Peyer's patch (tissue), 4 donors: ENCODE data around the gene PSD2. TPM values are rescaled to one million over a fixed set of nuclear protein-coding genes. Genes with fewer than 3 reads are reported as not detected.

Source experiments
- DNase-seq, 3 donors: peaks; one replicate each; pipeline ENCODE4 v3.0.0-alpha.2; 2017 to 2019
- H3K27ac ChIP-seq, 4 donors: fragments of 200-600 bp; sonication (generic); one replicate each; pipeline ENCODE4 v1.5.1; 2016 to 2019
- H3K27me3 ChIP-seq, 2 donors: fragments of 200-600 bp; sonication (generic); one replicate each; pipeline ENCODE4 v1.5.1; 2019
- H3K36me3 ChIP-seq, 3 donors: fragments of 200-600 bp; sonication (generic); one replicate each; pipeline ENCODE4 v1.5.1; 2016 to 2019
- H3K4me1 ChIP-seq, 4 donors: fragments of 200-600 bp; sonication (generic); one replicate each; pipeline ENCODE4 v1.5.1; 2016 to 2019
- H3K4me3 ChIP-seq, 4 donors: fragments of 200-600 bp; sonication (generic); 1 replicate in 3 of 4; 2 replicates in 1 of 4; pipeline ENCODE4 v1.5.1; 2016 to 2019; ENCODE audit warnings: mild to moderate bottlenecking in 1 of 4
- H3K9me3 ChIP-seq, 4 donors: fragments of 200-600 bp; sonication (generic); one replicate each; pipeline ENCODE4 v1.5.1; 2016 to 2019; ENCODE audit warnings: mild to moderate bottlenecking in 1 of 4
- POLR2A ChIP-seq, 2 donors: fragments of 450-650 bp; IDR thresholded peaks; one replicate each; pipeline ENCODE4 v1.5.1; 2017; ENCODE audit warnings: antibody characterized with exemption in 2 of 2, mild to moderate bottlenecking in 2 of 2, moderate library complexity in 2 of 2
- total RNA-seq, 4 donors: library from RNA; depleted of rRNA; stranded (reverse); fragments of >200 nt; gene quantifications; one replicate each; pipeline ENCODE4 v1.1.0, GENCODE V29; 2016
- TF ChIP-seq, protein P1 (sequence below), 6 experiments: fragments of 450-650 bp in 4 of 6; fragments of 200-600 bp in 2 of 6; sonication (generic) in 1 of 6; IDR thresholded peaks; one replicate each; pipeline ENCODE4 v1.5.1; 2017 to 2019; ENCODE audit warnings: antibody characterized with exemption in 6 of 6, mild to moderate bottlenecking in 3 of 6, moderate library complexity in 1 of 6

Gene PSD2
- total RNA-seq, 4 donors from 2014 or later, result not detected

DNA sequence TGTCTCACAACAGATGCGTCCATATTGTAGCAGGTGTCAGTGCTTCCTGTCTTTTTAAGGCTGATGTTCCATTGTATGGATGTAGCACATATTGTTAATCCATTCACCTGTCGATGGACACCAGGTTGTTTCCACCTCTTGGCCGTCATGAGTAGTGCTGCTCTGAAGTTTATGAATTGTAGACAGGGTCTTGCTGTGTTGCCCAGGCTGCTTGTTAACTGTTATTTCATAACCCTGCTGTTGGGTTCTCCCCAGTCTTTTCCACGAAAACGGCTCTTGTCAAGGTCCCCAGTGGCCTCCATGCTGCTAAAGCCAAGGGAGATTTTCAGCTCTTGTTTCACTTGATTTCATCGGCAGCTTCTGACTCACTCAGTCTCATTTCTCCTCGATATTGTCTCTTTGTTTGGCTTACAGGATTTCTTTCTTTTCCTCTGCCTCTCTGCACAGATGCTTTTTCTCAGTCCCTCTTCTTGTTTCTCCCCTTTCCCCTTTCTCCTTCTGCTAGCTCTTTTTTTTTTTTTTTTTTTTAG lies 12.1 kb upstream of the PSD2 start:
- Histone ChIP-seq H3K4me3 (no peak overlapping the region), H3K36me3 (no peaks in the 10 kb centered on the region), H3K27me3 (no peaks in the 10 kb centered on the region), H3K4me1 (peaks cover 0 to 4% (median 0%) of the 10 kb centered on the region in 4 donors), H3K9me3 (no peaks in the 10 kb centered on the region), H3K27ac (no peak overlapping the region)
- DNase-seq, result no peak
- TF ChIP-seq POLR2A (IDR thresholded peaks at IDR 0.05), result no peak
- TF ChIP-seq, protein P1, sequence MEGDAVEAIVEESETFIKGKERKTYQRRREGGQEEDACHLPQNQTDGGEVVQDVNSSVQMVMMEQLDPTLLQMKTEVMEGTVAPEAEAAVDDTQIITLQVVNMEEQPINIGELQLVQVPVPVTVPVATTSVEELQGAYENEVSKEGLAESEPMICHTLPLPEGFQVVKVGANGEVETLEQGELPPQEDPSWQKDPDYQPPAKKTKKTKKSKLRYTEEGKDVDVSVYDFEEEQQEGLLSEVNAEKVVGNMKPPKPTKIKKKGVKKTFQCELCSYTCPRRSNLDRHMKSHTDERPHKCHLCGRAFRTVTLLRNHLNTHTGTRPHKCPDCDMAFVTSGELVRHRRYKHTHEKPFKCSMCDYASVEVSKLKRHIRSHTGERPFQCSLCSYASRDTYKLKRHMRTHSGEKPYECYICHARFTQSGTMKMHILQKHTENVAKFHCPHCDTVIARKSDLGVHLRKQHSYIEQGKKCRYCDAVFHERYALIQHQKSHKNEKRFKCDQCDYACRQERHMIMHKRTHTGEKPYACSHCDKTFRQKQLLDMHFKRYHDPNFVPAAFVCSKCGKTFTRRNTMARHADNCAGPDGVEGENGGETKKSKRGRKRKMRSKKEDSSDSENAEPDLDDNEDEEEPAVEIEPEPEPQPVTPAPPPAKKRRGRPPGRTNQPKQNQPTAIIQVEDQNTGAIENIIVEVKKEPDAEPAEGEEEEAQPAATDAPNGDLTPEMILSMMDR (IDR thresholded peaks at IDR 0.05), result no peak

DNA sequence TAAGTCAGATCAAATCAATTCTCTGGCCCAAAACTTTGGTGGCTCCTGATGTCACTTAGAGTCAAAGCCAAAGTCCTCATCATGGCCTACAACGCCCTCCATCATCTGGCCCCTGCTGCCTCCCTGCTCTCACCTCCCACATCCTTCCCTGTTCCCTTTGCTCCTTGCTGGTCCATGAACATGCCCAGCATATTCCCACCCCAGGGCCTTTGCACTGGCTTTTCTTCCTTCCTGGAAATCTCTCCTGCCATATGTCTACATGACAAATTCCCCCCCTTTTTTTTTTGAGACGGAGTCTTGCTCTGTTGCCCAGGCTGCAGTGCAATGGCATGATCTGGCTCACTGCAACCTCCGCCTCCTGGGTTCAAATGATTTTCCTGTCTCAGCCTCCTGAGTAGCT lies 11.1 kb upstream of the PSD2 start:
- no peaks in the 10 kb centered on the region for H3K9me3 ChIP-seq
- H3K4me3 ChIP-seq, result no peak overlapping the region
- H3K27ac ChIP-seq, result no peak overlapping the region
- no peaks in the 10 kb centered on the region for H3K36me3 ChIP-seq
- TF ChIP-seq, protein P1 (IDR thresholded peaks at IDR 0.05), result no peak
- TF ChIP-seq POLR2A (IDR thresholded peaks at IDR 0.05), result no peak
- no peaks in the 10 kb centered on the region for H3K27me3 ChIP-seq
- peaks cover 0 to 4% (median 0%) of the 10 kb centered on the region in 4 donors for H3K4me1 ChIP-seq
- no peak for DNase-seq

DNA sequence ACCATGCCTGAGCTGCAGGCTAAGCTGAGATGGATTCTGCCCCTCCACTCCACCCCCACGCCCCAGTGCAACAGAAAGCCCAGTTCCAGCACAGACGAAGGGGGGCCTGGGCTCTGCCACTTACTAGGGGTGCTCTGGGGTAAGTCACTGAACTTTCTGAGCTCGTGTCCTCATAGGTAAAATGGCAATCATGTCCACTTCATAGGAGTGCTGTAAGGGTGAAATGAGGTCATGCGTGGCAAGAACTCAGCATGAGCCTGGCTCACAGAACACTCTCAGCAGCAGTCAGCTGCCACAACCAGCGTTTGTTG lies 8.4 kb upstream of the PSD2 start:
- no peaks in the 10 kb centered on the region for H3K27me3 ChIP-seq
- no peak for DNase-seq
- H3K4me1 ChIP-seq, result peaks cover 0 to 4% (median 0%) of the 10 kb centered on the region in 4 donors
- no peak overlapping the region for H3K27ac ChIP-seq
- TF ChIP-seq, protein P1 (IDR thresholded peaks at IDR 0.05), result no peak
- no peak for TF ChIP-seq POLR2A (IDR thresholded peaks at IDR 0.05)
- H3K4me3 ChIP-seq, result peak overlapping the region in 3 of 4 donors; percentile 32 to 59 (median 59)
- H3K9me3 ChIP-seq, result no peaks in the 10 kb centered on the region
- H3K36me3 ChIP-seq, result no peaks in the 10 kb centered on the region

DNA sequence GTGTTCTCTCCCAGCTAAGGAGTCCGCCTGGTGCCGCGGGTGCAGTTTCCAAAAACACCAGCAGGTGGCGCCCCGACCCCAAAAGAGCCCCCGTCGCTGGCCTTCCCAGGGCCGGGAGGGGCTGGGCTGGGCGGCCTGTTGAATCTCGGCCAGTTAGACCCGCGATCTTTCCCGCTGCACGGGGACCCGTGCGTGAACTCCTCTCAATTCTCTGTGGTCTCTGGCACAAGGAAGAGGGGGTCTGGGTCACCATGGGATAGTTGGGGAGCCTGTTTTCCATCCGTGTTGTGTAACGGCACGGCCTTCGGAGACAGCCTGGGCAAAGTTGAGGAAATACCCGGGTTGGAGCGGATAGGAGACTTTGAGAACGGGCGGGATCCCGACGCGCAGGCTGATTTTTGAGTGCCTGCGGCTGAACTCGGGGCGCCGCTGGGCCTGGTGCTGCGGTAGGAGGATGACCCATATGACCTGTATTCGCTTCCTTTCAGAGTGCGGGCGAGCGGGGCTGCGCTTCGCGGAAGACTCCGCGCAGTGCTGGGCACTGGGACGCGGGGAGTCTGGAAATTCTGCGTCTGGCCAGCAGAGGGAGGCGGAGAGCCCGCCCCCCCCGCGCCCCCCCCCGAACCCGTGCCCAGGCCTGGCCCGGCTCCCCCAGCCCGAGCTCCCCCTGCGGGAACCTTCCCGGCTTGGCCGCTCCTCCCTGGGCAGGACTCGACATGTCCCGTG lies 7.9 kb upstream of the PSD2 start:
- peak overlapping the region in 3 of 4 donors; percentile 7 to 46 (median 21) for H3K27ac ChIP-seq
- DNase-seq, result peak; percentile 81 to 94 (median 91)
- TF ChIP-seq POLR2A (IDR thresholded peaks at IDR 0.05), result peak in 1 of 2 donors; percentile 4
- TF ChIP-seq, protein P1 (IDR thresholded peaks at IDR 0.05), result peak; percentile 92 to 98 (median 96)

DNA sequence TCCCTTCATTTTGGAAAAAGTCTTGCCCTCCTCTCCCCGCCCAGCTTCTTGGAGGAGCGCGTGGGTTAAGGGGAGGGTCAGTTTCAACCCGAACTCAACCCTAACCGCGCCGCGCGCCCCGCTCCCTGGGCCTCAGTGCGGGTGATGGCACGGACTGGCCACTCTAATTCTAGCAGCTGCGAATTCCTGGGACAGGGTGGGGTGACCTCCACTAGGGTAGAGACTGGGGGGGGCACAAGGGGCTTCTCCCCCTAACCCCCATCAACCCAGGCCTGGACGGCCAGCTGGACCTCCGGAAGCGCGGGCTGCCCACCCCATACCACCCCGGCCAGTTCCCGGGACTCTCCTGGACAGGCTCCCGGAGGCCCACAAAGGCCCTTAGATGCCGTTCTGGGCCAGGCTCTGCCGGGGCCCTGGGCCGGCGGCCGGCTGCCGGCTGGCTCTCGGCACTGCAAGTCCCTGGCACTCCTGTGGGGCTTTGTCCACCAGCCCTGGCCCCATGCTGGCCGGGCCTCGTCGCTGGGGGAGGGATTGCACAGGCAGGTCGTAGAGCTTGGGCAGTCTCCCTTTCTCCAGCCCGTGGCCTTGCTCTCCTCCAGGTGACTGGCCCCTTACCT lies 7.2 kb upstream of the PSD2 start:
- TF ChIP-seq, protein P1 (IDR thresholded peaks at IDR 0.05), result no peak
- no peak for TF ChIP-seq POLR2A (IDR thresholded peaks at IDR 0.05)

More for the DNA sequence above, 7.9 kb upstream of the PSD2 start:
- Histone ChIP-seq H3K27me3 (no peaks in the 10 kb centered on the region), H3K9me3 (no peaks in the 10 kb centered on the region), H3K4me3 (peak overlapping the region; percentile 32 to 63 (median 59)), H3K4me1 (peaks cover 0 to 4% (median 0%) of the 10 kb centered on the region in 4 donors), H3K36me3 (no peaks in the 10 kb centered on the region)

More for the DNA sequence above, 7.2 kb upstream of the PSD2 start:
- no peak for DNase-seq
- no peaks in the 10 kb centered on the region for H3K9me3 ChIP-seq
- H3K4me3 ChIP-seq, result peak overlapping the region; percentile 32 to 63 (median 59)
- no peaks in the 10 kb centered on the region for H3K27me3 ChIP-seq
- H3K27ac ChIP-seq, result peak overlapping the region in 2 of 4 donors; percentile 7 to 31
- peaks cover 0 to 4% (median 0%) of the 10 kb centered on the region in 4 donors for H3K4me1 ChIP-seq
- no peaks in the 10 kb centered on the region for H3K36me3 ChIP-seq
